ENCODE measurements around the gene STEAP1B. TPM values are rescaled to one million over a fixed set of nuclear protein-coding genes. Genes with fewer than 3 reads are reported as not detected.

STEAP1B gene
- 10.7 and 23.6 TPM in 2 replicates for total RNA-seq

DNA sequence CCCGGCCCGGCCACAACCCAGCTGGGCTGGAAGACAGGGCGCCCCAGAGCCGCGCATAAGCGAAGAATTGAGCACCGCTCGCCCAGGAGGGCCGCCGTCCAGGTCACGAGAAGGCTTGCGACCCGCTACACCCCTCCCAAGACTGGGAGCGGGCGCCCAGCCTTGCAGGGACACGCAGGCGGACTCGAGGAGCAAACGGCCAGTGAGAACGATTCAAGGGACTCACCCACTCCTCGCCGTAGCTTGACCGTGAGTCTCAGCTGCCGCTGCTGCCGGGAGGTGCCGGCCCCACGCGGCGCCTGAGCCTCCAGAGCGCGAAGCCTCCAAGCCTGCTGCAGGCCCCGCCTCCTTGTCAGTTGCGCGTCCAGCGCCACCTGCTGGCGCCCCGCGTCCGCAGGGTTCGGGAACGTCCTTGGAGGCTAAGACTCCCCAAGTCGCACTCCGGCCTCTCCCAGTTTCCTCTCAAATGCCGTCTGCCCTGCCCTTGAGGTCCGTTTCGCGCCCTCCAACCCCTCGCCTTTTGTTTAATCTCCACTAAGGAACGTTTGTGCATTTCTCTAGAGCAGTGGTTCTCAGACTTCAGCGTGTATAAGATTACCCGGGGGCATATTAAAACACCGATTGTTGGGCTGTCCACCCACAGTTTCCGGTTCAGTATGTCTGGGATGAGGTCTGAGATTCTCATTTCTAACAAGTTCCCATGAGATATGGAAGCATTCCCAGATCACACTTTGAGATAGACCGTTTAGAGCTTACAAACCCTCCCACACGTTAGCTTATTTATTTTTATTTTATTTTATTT, at the start of gene STEAP1B:
TSS of gene STEAP1B (minus strand) at position 301 of the 802 bp plus-strand sequence. CDS start 5,333 bp downstream, outside the sequence.

Other genes starting within 250 kb of the STEAP1B start
- 0.75 and 1.1 TPM in 2 replicates for gene RAPGEF5, start 143.0 kb downstream of the STEAP1B start, total RNA-seq
- gene IL6, start 227.0 kb upstream of the STEAP1B start, total RNA-seq, result 0.55 and 2.9 TPM in 2 replicates

Data from uterine smooth muscle cell (primary cell).